Skeletal muscle tissue (tissue), 4 donors: Measurements from ENCODE around the gene PYY. TPM values are rescaled to one million over a fixed set of nuclear protein-coding genes. Genes with fewer than 3 reads are reported as not detected.
"Not testable (repeated sequence)": the region's sequence is repeated elsewhere in the genome, so short reads cannot be mapped to it uniquely, and the experiment has no call there.

ENCODE experiments used
- H3K27ac ChIP-seq: one replicate; pipeline ENCODE4 v1.7.0; 2013; ENCODE audit warnings: mild to moderate bottlenecking, low read depth, low read length, inconsistent platforms
- H3K27me3 ChIP-seq, 3 donors: one replicate each; pipeline ENCODE4 v1.7.0; 2013; ENCODE audit warnings: low read length in 3 of 3; ENCODE audit not compliant: control insufficient read depth in 3 of 3, insufficient read depth in 3 of 3
- H3K36me3 ChIP-seq, 3 donors: one replicate each; pipeline ENCODE4 v1.7.0; 2013; ENCODE audit warnings: low read length in 3 of 3; ENCODE audit not compliant: control insufficient read depth in 3 of 3, insufficient read depth in 3 of 3
- H3K4me1 ChIP-seq, 3 donors: one replicate each; pipeline ENCODE4 v1.7.0; 2013; ENCODE audit warnings: low read length in 3 of 3, mild to moderate bottlenecking in 3 of 3; ENCODE audit not compliant: control insufficient read depth in 3 of 3, insufficient read depth in 3 of 3
- H3K4me3 ChIP-seq, 3 donors: one replicate each; pipeline ENCODE4 v1.7.0; 2013; ENCODE audit warnings: low read length in 3 of 3
- H3K9ac ChIP-seq, 3 donors: one replicate each; pipeline ENCODE4 v1.7.0; 2013; ENCODE audit warnings: low read length in 3 of 3, mild to moderate bottlenecking in 3 of 3, moderate library complexity in 2 of 3, low read depth in 1 of 3
- H3K9me3 ChIP-seq, 3 donors: one replicate each; pipeline ENCODE4 v1.7.0; 2013; ENCODE audit warnings: low read length in 3 of 3; ENCODE audit not compliant: control insufficient read depth in 3 of 3
- total RNA-seq: library from RNA; depleted of rRNA; stranded (reverse); fragments of >200 nt; gene quantifications from one replicate; pipeline ENCODE4 v1.2.3, GENCODE V29; 2014
- donor health status: Osteomylitis.

The PYY gene
- total RNA-seq, 1 donor from 2014 or later = not detected

DNA sequence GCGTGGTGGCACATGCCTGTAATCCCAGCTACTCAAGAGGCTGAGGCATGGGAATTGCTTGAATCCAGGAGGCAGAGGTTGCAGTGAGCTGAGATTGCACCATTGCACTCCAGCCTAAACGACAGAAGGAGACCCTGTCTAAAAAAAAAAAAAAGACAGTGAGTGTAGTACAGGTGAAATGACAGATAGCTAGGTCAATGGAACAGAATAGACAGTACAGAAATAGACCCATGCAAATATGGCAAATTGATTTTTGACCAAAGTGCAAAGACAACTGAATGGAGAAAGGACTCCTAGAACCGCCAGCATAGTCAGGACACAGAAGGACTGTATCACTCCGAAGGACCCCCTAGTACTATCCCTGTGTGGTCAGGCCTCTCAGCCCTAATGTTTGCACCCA is 16.6 kb upstream of the PYY start:
- no peaks in the 10 kb centered on the region for H3K9me3 ChIP-seq
- H3K36me3 ChIP-seq = no peaks in the 10 kb centered on the region
- H3K4me3 ChIP-seq = no peak overlapping the region
- no peaks in the 10 kb centered on the region for H3K4me1 ChIP-seq
- no peak overlapping the region for H3K9ac ChIP-seq
- H3K27ac ChIP-seq = no peak overlapping the region
- H3K27me3 ChIP-seq = peaks cover 4 to 14% (median 5%) of the 10 kb centered on the region in 3 donors

DNA sequence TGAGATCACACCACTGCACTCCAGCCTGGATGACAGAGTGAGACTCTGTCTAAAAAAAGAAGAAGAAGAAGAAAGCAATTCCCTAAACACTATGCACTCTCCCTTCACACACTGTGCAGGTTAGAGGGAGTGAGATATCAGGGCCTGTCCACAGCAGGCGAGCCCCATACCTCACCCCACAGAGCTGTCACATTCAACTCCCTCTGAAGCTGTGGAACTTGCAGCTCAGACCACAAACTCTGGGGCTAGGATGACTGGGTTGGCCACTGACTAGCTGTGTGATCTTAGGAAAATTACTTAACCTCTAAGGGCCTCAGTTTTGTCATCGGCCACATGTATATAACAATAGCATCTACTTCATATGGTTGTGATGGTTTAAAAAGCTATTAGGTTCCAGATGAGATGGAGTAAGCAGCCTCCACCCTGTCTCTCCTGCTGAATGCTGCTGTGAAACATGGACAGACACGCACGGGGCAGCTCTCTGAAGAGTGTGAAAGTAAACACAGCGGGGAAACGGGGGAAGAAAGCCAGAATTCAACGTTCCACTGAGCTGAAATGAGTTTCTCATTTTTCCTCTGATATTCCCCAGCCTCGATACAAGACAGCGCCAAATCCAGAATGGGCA is 13.6 kb upstream of the PYY start:
- Histone ChIP-seq H3K27ac (no peak overlapping the region), H3K4me1 (no peaks in the 10 kb centered on the region), H3K9me3 (no peaks in the 10 kb centered on the region), H3K4me3 (no peak overlapping the region), H3K27me3 (peaks cover 0 to 10% (median 3%) of the 10 kb centered on the region in 3 donors), H3K9ac (no peak overlapping the region), H3K36me3 (no peaks in the 10 kb centered on the region)

DNA sequence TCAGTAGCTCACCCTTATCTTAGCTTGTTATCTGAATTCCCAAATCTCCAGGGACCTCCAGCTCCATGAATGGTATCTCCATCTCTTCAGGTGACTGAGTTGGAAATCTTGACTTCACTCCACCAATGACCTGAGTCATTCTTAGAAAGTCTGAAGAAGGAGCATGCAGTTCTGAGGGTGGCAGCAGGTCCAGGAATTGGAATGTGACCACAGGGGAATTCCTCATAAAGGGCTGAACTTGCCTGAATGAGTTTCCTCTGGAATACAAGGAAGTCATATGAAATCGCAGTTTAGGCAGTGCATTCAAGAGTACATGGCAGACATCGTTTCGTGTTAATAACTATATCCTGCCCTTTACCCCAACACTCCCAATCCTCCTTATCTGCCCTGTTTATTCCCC is 12.5 kb upstream of the PYY start:
- H3K27me3 ChIP-seq = peaks cover 0 to 14% (median 4%) of the 10 kb centered on the region in 3 donors
- no peak overlapping the region for H3K4me3 ChIP-seq
- H3K9me3 ChIP-seq = no peaks in the 10 kb centered on the region
- H3K27ac ChIP-seq = no peak overlapping the region
- no peaks in the 10 kb centered on the region for H3K4me1 ChIP-seq
- no peaks in the 10 kb centered on the region for H3K36me3 ChIP-seq
- H3K9ac ChIP-seq = no peak overlapping the region

DNA sequence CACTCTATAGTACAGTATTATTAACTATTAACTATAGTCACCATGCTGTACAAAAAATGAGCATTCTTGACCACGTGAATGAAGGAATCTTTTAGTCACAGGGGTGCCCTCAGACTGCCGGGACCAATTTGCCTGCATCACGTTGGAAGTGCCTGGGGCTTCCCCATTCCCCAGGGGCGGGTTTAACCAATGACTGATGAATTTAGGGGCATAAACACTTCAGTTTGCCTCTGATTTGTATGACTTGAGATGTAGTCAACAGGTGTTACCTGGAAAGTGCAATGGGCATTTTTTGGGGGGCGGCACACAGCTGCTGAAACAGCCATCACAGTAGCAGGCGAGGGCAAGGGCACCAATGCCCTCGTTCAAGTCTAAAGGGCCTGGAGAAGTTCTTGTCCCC is 8.7 kb upstream of the PYY start:
- Histone ChIP-seq H3K4me1 (no peaks in the 10 kb centered on the region), H3K4me3 (no peak overlapping the region), H3K27me3 (peaks cover 0 to 12% (median 4%) of the 10 kb centered on the region in 3 donors), H3K9me3 (no peaks in the 10 kb centered on the region), H3K9ac (no peak overlapping the region), H3K36me3 (no peaks in the 10 kb centered on the region), H3K27ac (no peak overlapping the region)

DNA sequence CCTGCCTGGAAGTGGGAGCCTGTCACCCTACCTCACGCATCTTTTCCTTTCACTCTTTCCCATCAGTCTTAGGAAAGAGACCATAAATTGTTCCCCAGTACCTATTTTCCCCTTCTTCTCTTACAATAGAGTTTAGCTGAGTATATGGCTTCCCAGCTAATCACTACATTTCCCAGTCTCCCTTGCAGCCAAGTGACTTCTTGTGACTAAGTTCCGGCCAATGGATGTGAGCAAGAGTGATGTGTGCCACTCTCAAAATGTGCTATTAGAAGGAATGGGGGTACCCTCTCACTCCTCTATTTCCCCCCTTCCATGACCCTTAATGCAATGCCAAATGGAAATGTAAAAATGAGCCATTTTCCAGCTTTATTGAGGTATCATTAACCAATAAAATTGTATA is 8.2 kb upstream of the PYY start:
- Histone ChIP-seq H3K9ac (no peak overlapping the region), H3K27me3 (peaks cover 0 to 11% (median 4%) of the 10 kb centered on the region in 3 donors), H3K27ac (no peak overlapping the region), H3K4me1 (no peaks in the 10 kb centered on the region), H3K36me3 (no peaks in the 10 kb centered on the region), H3K4me3 (no peak overlapping the region), H3K9me3 (no peaks in the 10 kb centered on the region)

DNA sequence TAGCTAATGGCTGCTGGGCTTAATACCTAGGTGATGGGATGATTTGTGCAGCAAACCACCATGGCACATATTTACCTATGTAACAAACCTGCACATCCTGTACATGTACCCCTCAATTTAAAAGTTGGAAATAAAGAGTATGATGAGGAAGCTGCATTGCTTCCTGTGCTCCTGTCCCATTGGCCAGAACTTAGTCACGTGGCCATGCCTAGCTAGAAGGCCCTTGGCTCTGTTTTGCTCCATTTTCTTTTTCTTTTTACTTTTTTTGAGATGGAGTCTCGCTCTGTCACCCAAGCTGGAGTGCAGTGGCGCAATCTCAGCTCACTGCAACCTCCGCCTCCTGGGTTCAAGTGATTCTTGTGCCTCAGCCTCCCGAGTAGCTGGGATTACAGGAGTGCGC is 7.6 kb upstream of the PYY start:
- not testable (repeated sequence) for H3K4me1 ChIP-seq, H3K4me3 ChIP-seq, H3K9ac ChIP-seq, H3K9me3 ChIP-seq, H3K27ac ChIP-seq, H3K36me3 ChIP-seq
- peaks cover 0 to 14% (median 7%) of the 10 kb centered on the region in 3 donors for H3K27me3 ChIP-seq

DNA sequence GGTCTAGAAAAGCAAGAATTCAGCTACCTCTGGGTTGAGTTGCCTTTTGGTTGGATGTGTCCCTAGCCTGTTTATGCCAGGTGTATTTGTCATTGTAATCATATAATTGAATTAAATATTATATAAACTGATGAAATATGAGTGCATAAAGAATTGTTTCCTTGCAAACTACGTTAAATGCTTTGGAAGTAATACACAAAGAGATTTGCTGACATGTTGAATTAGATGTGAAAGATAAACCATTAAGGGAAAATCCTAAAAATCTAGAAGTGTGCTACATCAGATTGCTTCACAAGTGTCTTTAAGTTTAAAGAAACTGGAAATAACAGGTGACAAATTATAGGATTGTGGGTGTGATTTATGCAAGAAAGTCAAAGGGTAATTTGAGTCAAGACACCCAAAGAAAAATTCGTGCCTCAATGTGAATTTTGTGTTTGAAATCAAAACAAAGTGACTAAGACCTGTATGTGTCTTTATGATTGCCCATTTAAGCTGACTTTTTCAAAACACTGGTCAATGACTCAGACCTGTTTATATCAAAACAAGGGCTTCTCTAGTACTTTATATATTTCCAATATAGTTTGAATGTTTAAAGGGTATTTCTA is 5.1 kb upstream of the PYY start:
- H3K9me3 ChIP-seq = no peaks in the 10 kb centered on the region
- no peak overlapping the region for H3K4me3 ChIP-seq
- peaks cover 10 to 31% (median 27%) of the 10 kb centered on the region in 3 donors for H3K27me3 ChIP-seq
- H3K27ac ChIP-seq = no peak overlapping the region
- H3K9ac ChIP-seq = no peak overlapping the region
- no peaks in the 10 kb centered on the region for H3K4me1 ChIP-seq
- H3K36me3 ChIP-seq = no peaks in the 10 kb centered on the region

DNA sequence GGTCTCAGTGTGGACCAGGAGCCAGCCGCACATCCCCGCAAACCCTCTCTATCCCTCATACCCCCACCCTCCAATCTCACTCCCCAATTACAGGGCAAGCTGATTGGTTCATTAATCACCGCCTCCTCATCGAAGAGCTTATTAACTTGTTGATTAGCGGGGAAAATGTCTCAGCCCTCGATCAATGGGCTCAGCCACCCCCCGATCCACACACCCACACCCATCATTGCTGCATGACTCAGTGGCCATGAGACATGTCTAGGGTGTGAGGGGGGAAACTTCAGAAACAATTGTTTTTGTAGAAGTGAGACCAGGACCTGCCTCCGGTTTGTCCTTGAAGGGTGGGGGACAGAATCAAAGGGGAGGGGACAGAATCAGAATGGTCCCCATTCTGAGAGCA is 2.5 kb upstream of the PYY start:
- no peak overlapping the region for H3K4me3 ChIP-seq
- no peaks in the 10 kb centered on the region for H3K36me3 ChIP-seq
- peaks cover 36 to 49% (median 46%) of the 10 kb centered on the region in 3 donors for H3K27me3 ChIP-seq
- H3K4me1 ChIP-seq = peaks cover 0 to 8% (median 4%) of the 10 kb centered on the region in 3 donors
- H3K9me3 ChIP-seq = no peaks in the 10 kb centered on the region
- no peak overlapping the region for H3K27ac ChIP-seq
- H3K9ac ChIP-seq = no peak overlapping the region

DNA sequence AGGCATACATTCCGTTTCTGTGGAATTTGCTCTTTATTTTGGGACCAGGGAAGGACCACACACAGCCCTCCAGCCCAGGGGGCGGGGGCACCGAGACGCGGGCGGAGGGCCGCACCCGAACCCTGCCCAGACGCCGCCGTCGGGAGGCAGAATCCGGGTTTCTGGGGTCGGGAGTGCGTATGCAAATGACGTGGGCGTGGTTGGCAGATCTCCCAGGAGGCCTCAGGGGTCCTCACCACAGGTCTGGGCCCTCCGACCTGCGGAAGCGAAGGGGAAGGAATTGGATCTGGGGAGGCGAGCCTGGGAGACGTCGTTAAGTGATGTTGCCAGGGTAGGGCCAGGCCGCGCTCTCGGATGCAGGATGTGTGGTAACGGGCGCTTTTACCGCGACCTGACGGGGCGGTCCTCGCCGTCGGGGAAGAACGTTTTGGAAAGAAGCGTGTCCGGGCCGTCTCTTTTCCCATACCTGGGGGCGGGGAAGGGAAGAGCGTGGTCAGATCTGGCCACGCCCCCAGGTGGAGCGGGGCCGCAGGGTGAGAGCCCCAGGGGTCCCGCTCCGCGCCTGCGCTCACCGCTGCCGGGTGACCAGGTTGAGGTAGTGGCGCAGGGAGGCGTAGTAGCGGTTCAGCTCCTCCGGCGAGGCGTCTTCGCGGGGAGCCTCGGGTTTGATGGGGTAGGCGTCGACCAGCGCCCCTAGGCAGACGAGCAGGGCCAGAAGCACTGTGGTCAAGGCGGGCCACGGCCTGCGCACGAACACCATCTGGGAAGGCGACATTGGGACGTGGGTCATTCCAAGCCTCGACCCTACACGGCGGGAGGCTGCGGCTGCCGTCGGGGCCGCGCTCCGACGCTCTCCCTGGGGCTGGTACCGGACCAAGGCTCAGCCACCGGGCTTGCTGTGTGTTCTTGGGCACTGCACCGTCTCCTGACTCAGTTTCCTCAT is 745 bp downstream of the PYY start:
- no peak overlapping the region for H3K27ac ChIP-seq
- H3K9ac ChIP-seq = no peak overlapping the region
- H3K4me3 ChIP-seq = no peak overlapping the region
- H3K36me3 ChIP-seq = no peaks in the 10 kb centered on the region
- H3K9me3 ChIP-seq = no peaks in the 10 kb centered on the region
- peaks cover 53 to 65% (median 62%) of the 10 kb centered on the region in 3 donors for H3K27me3 ChIP-seq
- H3K4me1 ChIP-seq = peaks cover 0 to 8% (median 4%) of the 10 kb centered on the region in 3 donors

DNA sequence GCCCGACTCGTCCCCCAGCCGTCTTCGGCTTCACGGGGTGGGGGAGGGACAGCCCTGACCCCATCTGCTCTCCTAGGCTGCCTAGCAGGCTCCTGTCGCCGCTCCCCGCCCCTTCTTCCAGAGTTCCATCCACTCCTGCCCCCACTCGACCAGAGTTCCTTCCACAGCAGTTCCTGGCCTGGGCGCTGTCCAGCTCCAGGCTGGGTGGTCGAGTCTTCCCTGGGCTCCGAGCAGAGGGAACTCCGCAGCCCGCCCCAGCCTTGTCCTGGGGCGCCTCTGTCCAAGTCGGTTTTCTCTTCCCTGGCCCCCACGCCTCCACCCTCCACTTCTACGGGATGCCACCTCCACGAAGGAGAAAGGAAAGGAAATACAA is 1.4 kb downstream of the PYY start:
- no peaks in the 10 kb centered on the region for H3K9me3 ChIP-seq
- peaks cover 0 to 8% (median 4%) of the 10 kb centered on the region in 3 donors for H3K4me1 ChIP-seq
- no peak overlapping the region for H3K9ac ChIP-seq
- no peaks in the 10 kb centered on the region for H3K36me3 ChIP-seq
- H3K4me3 ChIP-seq = no peak overlapping the region
- H3K27me3 ChIP-seq = peaks cover 53 to 70% (median 62%) of the 10 kb centered on the region in 3 donors
- no peak overlapping the region for H3K27ac ChIP-seq
